Measurements from ENCODE around the gene KIDINS220.
"Not testable (repeated sequence)": the region's sequence is repeated elsewhere in the genome, so short reads cannot be mapped to it uniquely, and the experiment has no call there.

KIDINS220 gene

GRCh38 chr2:8754106-8754776 is 83.2 kb downstream of the KIDINS220 start:
- no peak for DNase-seq (ENCODE audit: low read depth)

GRCh38 chr2:8753609-8754008 is 83.8 kb downstream of the KIDINS220 start:
- no peak for DNase-seq (ENCODE audit: low read depth)

GRCh38 chr2:8752385-8752784 is 85.0 kb downstream of the KIDINS220 start:
- DNase-seq (ENCODE audit: low read depth), result no peak

- no peak for DNase-seq (ENCODE audit: low read depth)
Measured at GRCh38 chr2:8750221-8750620, 87.2 kb downstream of the KIDINS220 start.

- DNase-seq (ENCODE audit: low read depth), result no peak
Measured at GRCh38 chr2:8743261-8743660, 94.2 kb downstream of the KIDINS220 start.

- DNase-seq (ENCODE audit: low read depth), result no peak
Measured at GRCh38 chr2:8740136-8740535, 97.3 kb downstream of the KIDINS220 start.

GRCh38 chr2:8737571-8738175 is 99.7 kb downstream of the KIDINS220 start:
- no peak for DNase-seq (ENCODE audit: low read depth)

GRCh38 chr2:8732601-8733000 is 104.8 kb downstream of the KIDINS220 start:
- DNase-seq (ENCODE audit: low read depth), result no peak

- no peak for DNase-seq (ENCODE audit: low read depth)
Measured at GRCh38 chr2:8729939-8730338, 107.5 kb downstream of the KIDINS220 start.

- DNase-seq (ENCODE audit: low read depth), result not testable (repeated sequence)
Measured at GRCh38 chr2:8729101-8729500, 108.3 kb downstream of the KIDINS220 start.

- no peak for DNase-seq (ENCODE audit: low read depth)
Measured at GRCh38 chr2:8728305-8729015, 109.0 kb downstream of the KIDINS220 start.

GRCh38 chr2:8725838-8726237 is 111.6 kb downstream of the KIDINS220 start:
- DNase-seq (ENCODE audit: low read depth), result no peak

- no peak for DNase-seq (ENCODE audit: low read depth)
Measured at GRCh38 chr2:8722986-8723385, 114.4 kb downstream of the KIDINS220 start.

- DNase-seq (ENCODE audit: low read depth), result no peak
Measured at GRCh38 chr2:8721410-8721809, 116.0 kb downstream of the KIDINS220 start.

- DNase-seq (ENCODE audit: low read depth), result no peak
Measured at GRCh38 chr2:8720741-8721140, 116.7 kb downstream of the KIDINS220 start.

GRCh38 chr2:8719528-8719927 is 117.9 kb downstream of the KIDINS220 start:
- no peak for DNase-seq (ENCODE audit: low read depth)

GRCh38 chr2:8714971-8715370 is 122.4 kb downstream of the KIDINS220 start:
- no peak for DNase-seq (ENCODE audit: low read depth)

GRCh38 chr2:8714283-8714682 is 123.1 kb downstream of the KIDINS220 start:
- DNase-seq (ENCODE audit: low read depth), result no peak

GRCh38 chr2:8710951-8711350 is 126.5 kb downstream of the KIDINS220 start:
- no peak for DNase-seq (ENCODE audit: low read depth)

GRCh38 chr2:8709611-8710010 is 127.8 kb downstream of the KIDINS220 start:
- no peak for DNase-seq (ENCODE audit: low read depth)

- no peak for DNase-seq (ENCODE audit: low read depth)
Measured at GRCh38 chr2:8704906-8705305, 132.5 kb downstream of the KIDINS220 start.

GRCh38 chr2:8701681-8702379 is 135.6 kb downstream of the KIDINS220 start:
- no peak for DNase-seq (ENCODE audit: low read depth)

GRCh38 chr2:8699839-8700238 is 137.6 kb downstream of the KIDINS220 start:
- DNase-seq (ENCODE audit: low read depth), result no peak

Measured in activated T-cell treated with anti-CD3 and anti-CD28 coated beads for 48 hours (primary cell).